Transverse colon (tissue), 4 donors: Measurements from ENCODE around the gene HPN. TPM values are rescaled to one million over a fixed set of nuclear protein-coding genes. Genes with fewer than 3 reads are reported as not detected.
"Not testable (repeated sequence)": the region's sequence is repeated elsewhere in the genome, so short reads cannot be mapped to it uniquely, and the experiment has no call there.

Experiments used
- DNase-seq: peaks from one replicate; pipeline ENCODE4 v3.0.0-alpha.2; 2019
- H3K27ac ChIP-seq, 4 donors: fragments of 200-600 bp; sonication (generic); 2 replicates each; pipeline ENCODE4 v1.5.1; 2016 to 2018; ENCODE audit warnings: inconsistent platforms in 4 of 4
- H3K27me3 ChIP-seq: fragments of 200-600 bp; sonication (generic); 2 replicates; pipeline ENCODE4 v1.5.1; 2017; ENCODE audit warnings: inconsistent platforms
- H3K36me3 ChIP-seq, 4 donors: fragments of 200-600 bp; sonication (generic); 2 replicates each; pipeline ENCODE4 v1.5.1; 2017 to 2019; ENCODE audit warnings: inconsistent platforms in 4 of 4
- H3K4me1 ChIP-seq, 4 donors: fragments of 200-600 bp; sonication (generic); 2 replicates each; pipeline ENCODE4 v1.5.1; 2017 to 2020; ENCODE audit warnings: inconsistent platforms in 4 of 4
- H3K4me3 ChIP-seq, 4 donors: fragments of 200-600 bp; sonication (generic); 1 replicate in 1 of 4; 2 replicates in 3 of 4; pipeline versions ENCODE4 v1.5.1 to v1.6.1; 2017 to 2019; ENCODE audit warnings: inconsistent platforms in 4 of 4
- H3K9me3 ChIP-seq, 2 donors: fragments of 200-600 bp; sonication (generic); 2 replicates each; pipeline ENCODE4 v1.5.1; 2017 to 2019; ENCODE audit warnings: inconsistent platforms in 2 of 2
- CTCF ChIP-seq, 5 experiments: fragments of 200-600 bp in 3 of 5; fragments of 450-650 bp in 2 of 5; sonication (generic) in 3 of 5; IDR thresholded peaks; 1 replicate in 2 of 5; 2 replicates in 3 of 5; pipeline ENCODE4 v1.5.1; 2016 to 2017; ENCODE audit warnings: antibody characterized with exemption in 5 of 5, inconsistent platforms in 3 of 5, mild to moderate bottlenecking in 2 of 5, moderate library complexity in 1 of 5
- EP300 ChIP-seq: sonication (generic); formaldehyde crosslinking; IDR thresholded peaks from one replicate; pipeline ENCODE4 v1.6.1; 2017; ENCODE audit warnings: antibody characterized with exemption, low read depth
- POLR2A ChIP-seq: fragments of 450-650 bp; IDR thresholded peaks from one replicate; pipeline ENCODE4 v1.6.1; 2016; ENCODE audit warnings: antibody characterized with exemption, mild to moderate bottlenecking, moderate library complexity
- POLR2AphosphoS5 ChIP-seq, 3 donors: sonication (generic); formaldehyde crosslinking; IDR thresholded peaks; one replicate each; pipeline ENCODE4 v1.6.1; 2016; ENCODE audit warnings: antibody characterized with exemption in 3 of 3
- WGBS, 2 donors: methylation state at CpG; one replicate each; pipeline ENCODE4 v1.1.5; 2018; ENCODE audit warnings: low coverage in 1 of 2; 5-methylcytosine and 5-hydroxymethylcytosine counted together
- in situ Hi-C, 4 donors: fragments of 200-750 bp; cut with MboI; loops; one replicate each; pipeline versions ENCODE4 v1.15.0 to v1.15.1; 2017; ENCODE audit warnings: low sequenced_read_pairs in 3 of 4, low pct_ligation_motif_present in 1 of 4, low pct_unique_long_range_greater_than_20kb in 1 of 4
- intact Hi-C: fragments of 100-400 bp; cut with DNase I; formaldehyde crosslinking; loops from one replicate; pipeline ENCODE4 v1.15.1; 2023; ENCODE audit warnings: low total_unique reads
- total RNA-seq, 4 donors: library from RNA; depleted of rRNA; stranded (reverse); fragments of >200 nt; gene quantifications; one replicate each; pipeline ENCODE4 v1.1.0, GENCODE V29; 2016

HPN gene
- total RNA-seq, 4 donors from 2014 or later, result 0.32 to 0.68 TPM; not detected in 2

DNA sequence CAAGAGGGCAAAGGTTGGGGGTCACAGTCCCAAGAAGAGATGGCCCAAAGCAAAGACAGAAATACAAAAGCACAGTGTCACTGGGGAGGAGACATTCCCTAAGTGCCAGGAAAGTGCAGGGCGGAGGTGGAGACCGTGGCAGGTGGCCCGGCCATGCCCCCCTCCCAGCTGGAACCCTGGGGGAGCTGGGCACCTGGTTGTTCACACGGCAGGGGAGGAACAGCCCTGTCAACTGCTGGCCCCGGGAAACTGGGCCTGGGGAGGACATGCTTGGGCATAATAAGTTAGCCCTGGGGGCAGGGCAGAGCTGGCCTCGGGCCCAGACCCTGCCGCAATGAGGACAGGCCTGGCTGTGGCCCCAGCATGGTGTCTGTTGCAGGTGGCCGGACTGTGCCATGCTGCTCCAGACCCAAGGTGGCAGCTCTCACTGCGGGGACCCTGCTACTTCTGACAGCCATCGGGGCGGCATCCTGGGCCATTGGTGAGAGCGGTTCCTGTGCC lies 7.4 kb downstream of the HPN start:
- whole genome bisulfite sequencing, 2 donors, result 50% methylated on average over 6 of the region's 12 CpGs; no CpG with 5 or more reads in 1 of the 2 donors
- in situ Hi-C loops (no loop called here), intact Hi-C loops (loop anchor here (5.0 kb wide), 1 partner anchor 223 kb away; no protein-coding TSS in a partner anchor)
- Histone ChIP-seq H3K4me1 (no peaks in the 10 kb centered on the region), H3K9me3 (no peaks in the 10 kb centered on the region), H3K27me3 (no peaks in the 10 kb centered on the region), H3K27ac (no peak overlapping the region), H3K4me3 (no peak overlapping the region), H3K36me3 (no peaks in the 10 kb centered on the region)
- no peak for TF ChIP-seq POLR2AphosphoS5 (IDR thresholded peaks at IDR 0.05)
- no peak for TF ChIP-seq EP300
- TF ChIP-seq POLR2A, result no peak
- no peak for TF ChIP-seq CTCF (IDR thresholded peaks at IDR 0.05)
- no peak for DNase-seq

GRCh38 chr19:35049456-35049855 lies 7.9 kb downstream of the HPN start:
- intact Hi-C loops, result loop anchor here (5.0 kb wide), 1 partner anchor 223 kb away; no protein-coding TSS in a partner anchor
- WGBS, 2 donors, result 75 to 79% methylated on average over 1 to 5 of the region's 5 CpGs
- H3K27me3 ChIP-seq, result no peaks in the 10 kb centered on the region
- H3K36me3 ChIP-seq, result no peaks in the 10 kb centered on the region
- no peak overlapping the region for H3K27ac ChIP-seq
- DNase-seq, result no peak
- H3K4me1 ChIP-seq, result no peaks in the 10 kb centered on the region
- TF ChIP-seq POLR2AphosphoS5 (IDR thresholded peaks at IDR 0.05) (no peak), EP300 (no peak), POLR2A (no peak), CTCF (IDR thresholded peaks at IDR 0.05) (no peak)
- in situ Hi-C loops, result no loop called here
- H3K9me3 ChIP-seq, result no peaks in the 10 kb centered on the region
- H3K4me3 ChIP-seq, result no peak overlapping the region

DNA sequence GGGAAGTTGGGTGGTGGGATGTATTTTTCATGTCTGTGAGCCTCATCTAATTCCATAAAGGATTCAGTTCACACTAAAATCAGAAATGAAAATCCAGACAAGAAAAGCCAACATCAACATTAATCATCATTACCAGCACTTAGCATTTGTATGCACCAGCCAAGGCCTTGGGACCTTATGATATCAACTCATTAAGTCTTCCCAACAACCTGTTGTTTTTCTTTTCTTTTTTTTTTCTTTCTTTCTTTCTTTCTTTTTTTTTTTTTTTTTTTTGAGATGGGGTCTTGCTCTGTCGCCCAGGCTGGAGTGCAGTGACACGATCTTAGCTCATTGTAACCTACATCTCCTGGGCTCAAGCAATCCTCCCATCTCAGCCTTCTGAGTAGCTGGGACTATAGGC lies 9.1 kb downstream of the HPN start:
- intact Hi-C loops, H3K27ac ChIP-seq, H3K36me3 ChIP-seq, in situ Hi-C loops, H3K4me1 ChIP-seq, H3K27me3 ChIP-seq, H3K9me3 ChIP-seq, DNase-seq, H3K4me3 ChIP-seq: not testable (repeated sequence)
- WGBS, 2 donors, result 83 to 100% methylated on average over 1 to 2 of the region's 2 CpGs

DNA sequence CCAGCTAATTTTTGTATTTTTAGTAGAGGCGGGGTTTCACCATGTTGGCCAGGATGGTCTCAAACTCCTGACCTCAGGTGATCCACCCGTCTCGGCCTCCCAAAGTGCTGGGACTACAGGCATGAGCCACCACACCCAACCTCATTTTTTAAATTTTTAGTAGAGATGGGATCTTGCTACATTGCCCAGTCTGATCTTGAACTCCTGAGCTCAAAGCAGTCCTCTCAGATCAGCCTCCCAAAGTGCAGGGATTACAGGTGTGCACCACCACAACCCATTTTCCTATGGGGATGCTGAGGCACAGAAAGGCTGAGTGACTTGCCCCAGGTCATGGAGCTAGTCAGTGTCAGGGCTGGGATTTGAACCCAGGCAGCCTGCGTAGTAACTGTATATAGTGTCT lies 9.7 kb downstream of the HPN start:
- H3K27me3 ChIP-seq, H3K4me3 ChIP-seq, H3K27ac ChIP-seq, H3K4me1 ChIP-seq, DNase-seq, H3K9me3 ChIP-seq, H3K36me3 ChIP-seq, intact Hi-C loops, in situ Hi-C loops: not testable (repeated sequence)
- WGBS, 2 donors, result 67 to 93% methylated on average over 1 to 4 of the region's 4 CpGs

- in situ Hi-C loops, result no loop called here
- WGBS, 2 donors, result 90% methylated on average over 5 of the region's 5 CpGs; no CpG with 5 or more reads in 1 of the 2 donors
- Histone ChIP-seq H3K27me3 (peaks cover 10% of the 10 kb centered on the region), H3K9me3 (no peaks in the 10 kb centered on the region), H3K27ac (no peak overlapping the region), H3K4me1 (no peaks in the 10 kb centered on the region), H3K4me3 (no peak overlapping the region), H3K36me3 (no peaks in the 10 kb centered on the region)
- intact Hi-C loops, result no loop called here
- no peak for TF ChIP-seq POLR2A
- TF ChIP-seq POLR2AphosphoS5 (IDR thresholded peaks at IDR 0.05), result no peak
- no peak for TF ChIP-seq CTCF (IDR thresholded peaks at IDR 0.05)
- TF ChIP-seq EP300, result no peak
- no peak for DNase-seq
Observed at GRCh38 chr19:35051796-35052195, 10.3 kb downstream of the HPN start.
